ENCODE results near the gene EXTL1. TPM values are rescaled to one million over a fixed set of nuclear protein-coding genes. Genes with fewer than 3 reads are reported as not detected.

Gene EXTL1
- total RNA-seq, 4 donors from 2014 or later: 0.33 to 2.1 (median 0.97) TPM; not detected in 1

DNA sequence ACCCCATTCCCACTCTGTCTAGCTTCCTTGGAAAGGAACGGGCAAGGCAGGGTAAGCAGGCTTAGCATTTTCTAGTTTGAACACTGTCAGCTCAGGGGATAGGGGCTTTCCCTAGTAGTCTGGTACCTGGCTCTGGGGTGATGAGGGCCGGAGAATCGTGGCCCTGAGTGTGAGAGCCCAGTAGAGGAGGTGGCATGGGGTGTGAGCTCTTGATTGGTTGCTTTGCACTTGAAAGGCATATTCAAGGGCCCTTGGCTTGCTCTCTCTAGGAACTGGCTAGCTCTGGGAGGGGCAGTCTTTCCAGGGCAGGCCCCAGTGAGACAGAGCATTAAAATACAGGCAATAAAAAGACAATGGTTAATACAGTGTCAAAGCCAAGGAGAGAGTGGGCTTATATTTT is 10.8 kb upstream of the EXTL1 start:
- Histone ChIP-seq H3K4me3 (no peak overlapping the region), H3K36me3 (no peaks in the 10 kb centered on the region), H3K4me1 (peaks cover 0 to 3% (median 1%) of the 10 kb centered on the region in 4 donors), H3K9me3 (no peaks in the 10 kb centered on the region), H3K27ac (replicated peaks in 1 of 4) (no peak overlapping the region), H3K27me3 (no peaks in the 10 kb centered on the region)
- TF ChIP-seq POLR2AphosphoS5 (IDR thresholded peaks at IDR 0.05) (no peak), EP300 (IDR thresholded peaks at IDR 0.05) (no peak), POLR2A (IDR thresholded peaks at IDR 0.05; ENCODE audit: low read depth) (no peak)
- TF ChIP-seq, protein P1, sequence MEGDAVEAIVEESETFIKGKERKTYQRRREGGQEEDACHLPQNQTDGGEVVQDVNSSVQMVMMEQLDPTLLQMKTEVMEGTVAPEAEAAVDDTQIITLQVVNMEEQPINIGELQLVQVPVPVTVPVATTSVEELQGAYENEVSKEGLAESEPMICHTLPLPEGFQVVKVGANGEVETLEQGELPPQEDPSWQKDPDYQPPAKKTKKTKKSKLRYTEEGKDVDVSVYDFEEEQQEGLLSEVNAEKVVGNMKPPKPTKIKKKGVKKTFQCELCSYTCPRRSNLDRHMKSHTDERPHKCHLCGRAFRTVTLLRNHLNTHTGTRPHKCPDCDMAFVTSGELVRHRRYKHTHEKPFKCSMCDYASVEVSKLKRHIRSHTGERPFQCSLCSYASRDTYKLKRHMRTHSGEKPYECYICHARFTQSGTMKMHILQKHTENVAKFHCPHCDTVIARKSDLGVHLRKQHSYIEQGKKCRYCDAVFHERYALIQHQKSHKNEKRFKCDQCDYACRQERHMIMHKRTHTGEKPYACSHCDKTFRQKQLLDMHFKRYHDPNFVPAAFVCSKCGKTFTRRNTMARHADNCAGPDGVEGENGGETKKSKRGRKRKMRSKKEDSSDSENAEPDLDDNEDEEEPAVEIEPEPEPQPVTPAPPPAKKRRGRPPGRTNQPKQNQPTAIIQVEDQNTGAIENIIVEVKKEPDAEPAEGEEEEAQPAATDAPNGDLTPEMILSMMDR (IDR thresholded peaks at IDR 0.05): no peak
- DNase-seq (ENCODE audit: extremely low spot score): no peak
- 85% methylated on average over 3 of the region's 3 CpGs for WGBS
- intact Hi-C loops (cut with DNase I): no loop called here

DNA sequence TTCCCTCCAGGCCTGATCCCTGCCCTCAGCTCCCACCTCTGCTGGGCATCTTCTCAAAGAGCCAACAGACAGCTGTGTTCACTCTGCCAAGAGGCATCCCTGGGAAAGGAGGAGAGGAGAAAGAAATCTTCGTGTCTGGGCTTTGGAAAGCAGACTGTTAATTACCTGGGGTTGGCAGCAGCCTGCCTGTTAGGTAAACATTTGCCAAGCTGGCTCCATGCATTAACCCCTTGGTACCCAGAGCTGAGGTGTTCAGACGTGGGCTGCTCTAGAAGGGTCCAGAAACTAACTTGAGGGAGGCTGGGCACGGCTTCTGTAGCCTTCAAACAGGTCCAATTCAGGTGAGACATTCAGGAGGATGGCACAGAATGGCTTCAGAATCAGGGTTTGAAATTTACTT is 8.7 kb upstream of the EXTL1 start:
- no peak overlapping the region for H3K4me3 ChIP-seq
- H3K27ac ChIP-seq (replicated peaks in 1 of 4): no peak overlapping the region
- intact Hi-C loops (cut with DNase I): no loop called here
- TF ChIP-seq POLR2AphosphoS5 (IDR thresholded peaks at IDR 0.05) (no peak), POLR2A (IDR thresholded peaks at IDR 0.05; ENCODE audit: low read depth) (no peak)
- DNase-seq (ENCODE audit: extremely low spot score): no peak
- H3K36me3 ChIP-seq: no peaks in the 10 kb centered on the region
- no peaks in the 10 kb centered on the region for H3K27me3 ChIP-seq
- H3K9me3 ChIP-seq: no peaks in the 10 kb centered on the region
- 43% methylated on average over 2 of the region's 3 CpGs for WGBS
- peaks cover 0 to 16% (median 4%) of the 10 kb centered on the region in 4 donors for H3K4me1 ChIP-seq

DNA sequence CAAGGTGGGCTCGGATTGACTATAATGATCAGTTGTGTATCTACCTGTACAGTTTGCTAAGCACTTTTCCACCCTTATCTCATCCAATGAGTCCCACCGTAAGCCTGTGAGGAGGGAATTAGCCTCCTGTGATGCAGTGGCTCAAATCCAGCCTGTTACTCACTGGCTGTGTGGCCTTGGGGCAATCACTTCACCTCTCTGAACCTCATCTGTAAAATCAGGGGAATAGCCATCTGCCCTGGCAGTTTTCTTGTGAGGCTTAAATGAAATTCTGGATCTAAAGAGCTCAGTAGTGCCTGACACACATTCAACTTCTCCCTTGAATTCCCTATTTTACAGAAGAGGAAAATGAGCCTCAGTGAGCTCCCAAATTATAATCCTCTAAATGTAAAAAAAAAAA is 7.4 kb upstream of the EXTL1 start:
- Histone ChIP-seq H3K4me3 (no peak overlapping the region), H3K4me1 (peaks cover 0 to 19% (median 4%) of the 10 kb centered on the region in 4 donors), H3K36me3 (no peaks in the 10 kb centered on the region), H3K27me3 (no peaks in the 10 kb centered on the region), H3K9me3 (no peaks in the 10 kb centered on the region), H3K27ac (replicated peaks in 1 of 4) (no peak overlapping the region)
- TF ChIP-seq EP300 (IDR thresholded peaks at IDR 0.05) (no peak), POLR2A (IDR thresholded peaks at IDR 0.05; ENCODE audit: low read depth) (no peak), POLR2AphosphoS5 (IDR thresholded peaks at IDR 0.05) (no peak)
- TF ChIP-seq, protein P1 (IDR thresholded peaks at IDR 0.05): no peak
- intact Hi-C loops (cut with DNase I): no loop called here
- WGBS: 88% methylated on average over 2 of the region's 2 CpGs
- DNase-seq (ENCODE audit: extremely low spot score): no peak

DNA sequence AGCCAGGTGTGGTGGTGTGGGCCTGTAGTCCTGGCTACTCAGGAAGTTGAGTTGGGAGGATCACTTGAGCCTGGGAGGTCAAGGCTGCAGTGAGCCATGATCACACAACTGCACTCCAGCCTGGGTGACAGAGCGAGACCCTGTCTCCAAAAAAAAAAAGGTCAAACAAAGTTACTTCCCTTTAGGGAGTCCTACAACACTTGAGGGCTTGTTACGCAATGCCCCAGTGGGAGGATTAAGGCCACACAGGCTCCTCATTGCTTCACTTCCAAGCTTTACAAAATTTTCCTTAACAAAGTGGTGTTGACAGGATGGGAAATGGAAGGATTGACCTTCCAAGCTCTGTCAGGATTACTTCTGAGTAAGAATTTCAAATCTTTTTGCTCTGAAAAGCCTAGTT is 6.2 kb upstream of the EXTL1 start:
- Histone ChIP-seq H3K27me3 (no peaks in the 10 kb centered on the region), H3K36me3 (no peaks in the 10 kb centered on the region), H3K4me3 (no peak overlapping the region), H3K27ac (replicated peaks in 1 of 4) (no peak overlapping the region), H3K9me3 (no peaks in the 10 kb centered on the region), H3K4me1 (peaks cover 0 to 19% (median 4%) of the 10 kb centered on the region in 4 donors)
- 92% methylated on average over 2 of the region's 2 CpGs for WGBS
- intact Hi-C loops (cut with DNase I): no loop called here
- TF ChIP-seq, protein P1 (IDR thresholded peaks at IDR 0.05): no peak
- no peak for TF ChIP-seq POLR2A (IDR thresholded peaks at IDR 0.05; ENCODE audit: low read depth)
- DNase-seq (ENCODE audit: extremely low spot score): no peak

DNA sequence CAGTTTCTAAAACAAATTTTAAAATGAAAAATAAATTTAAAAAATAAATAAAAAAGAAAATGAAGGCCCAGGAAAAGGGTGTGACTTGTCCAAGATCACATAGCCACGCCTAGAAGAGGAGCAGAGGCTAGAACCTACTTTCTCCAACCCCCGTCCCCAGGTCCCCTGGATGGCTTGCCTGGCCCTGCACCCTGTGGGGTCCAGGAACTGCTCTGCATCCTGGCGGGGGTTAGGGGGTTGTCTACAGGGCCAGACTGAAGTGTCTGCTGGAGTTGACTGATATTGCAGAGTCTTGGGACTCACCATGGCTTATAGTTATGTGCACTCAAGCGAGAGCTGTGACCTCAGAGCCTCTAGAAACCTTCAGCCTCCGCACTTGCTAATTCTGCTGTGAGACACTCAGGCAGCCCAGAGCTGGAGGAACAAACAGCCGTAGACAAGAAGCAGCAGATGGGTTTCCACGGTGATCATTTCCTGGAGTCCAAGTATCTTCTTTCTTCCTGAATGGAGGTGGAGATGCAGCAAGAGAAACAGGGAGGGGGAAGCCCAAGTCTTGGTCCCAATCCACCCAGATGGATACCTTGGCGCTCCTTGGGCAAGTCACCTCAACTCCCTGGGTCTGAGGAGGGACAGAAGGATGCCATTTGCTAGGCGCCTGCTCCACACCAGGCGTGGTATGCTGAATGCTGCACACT is 5.2 kb upstream of the EXTL1 start:
- intact Hi-C loops (cut with DNase I): no loop called here
- DNase-seq (ENCODE audit: extremely low spot score): no peak
- H3K27me3 ChIP-seq: no peaks in the 10 kb centered on the region
- WGBS: 77% methylated on average over 10 of the region's 10 CpGs
- peaks cover 0 to 29% (median 9%) of the 10 kb centered on the region in 4 donors for H3K4me1 ChIP-seq
- no peak overlapping the region for H3K27ac ChIP-seq (replicated peaks in 1 of 4)
- H3K36me3 ChIP-seq: no peaks in the 10 kb centered on the region
- TF ChIP-seq EP300 (IDR thresholded peaks at IDR 0.05) (no peak), POLR2AphosphoS5 (IDR thresholded peaks at IDR 0.05) (no peak), POLR2A (IDR thresholded peaks at IDR 0.05; ENCODE audit: low read depth) (no peak)
- TF ChIP-seq, protein P1 (IDR thresholded peaks at IDR 0.05): no peak
- H3K9me3 ChIP-seq: no peaks in the 10 kb centered on the region
- H3K4me3 ChIP-seq: no peak overlapping the region

Measured in esophagus muscularis mucosa (tissue), 4 donors.